Stimulated activated naive CD8-positive, alpha-beta T cell treated with anti-CD3 and anti-CD28 coated beads, Interleukin-15, Interleukin-2, amounts not matched to agents 100 ng/mL and 50 ng/mL, for 24 hours (primary cell): ENCODE data around the gene CKB.
"Not testable (repeated sequence)": the region's sequence is repeated elsewhere in the genome, so short reads cannot be mapped to it uniquely, and the experiment has no call there.

ENCODE experiments used
- H3K27ac Mint-ChIP-seq: one replicate; pipeline ENCODE4 v1.8.0; 2021; ENCODE audit warnings: mild to moderate bottlenecking, mixed read lengths
- H3K27me3 Mint-ChIP-seq: one replicate; pipeline ENCODE4 v1.8.0; 2021; ENCODE audit warnings: mixed read lengths
- H3K36me3 Mint-ChIP-seq: one replicate; pipeline ENCODE4 v1.8.0; 2021; ENCODE audit warnings: low read depth, mixed read lengths
- H3K4me1 Mint-ChIP-seq: one replicate; pipeline ENCODE4 v1.8.0; 2021; ENCODE audit warnings: low read depth, mixed read lengths
- H3K4me3 Mint-ChIP-seq: one replicate; pipeline ENCODE4 v1.8.0; 2021; ENCODE audit warnings: mild to moderate bottlenecking, mixed read lengths
- H3K9me3 Mint-ChIP-seq: one replicate; pipeline ENCODE4 v1.8.0; 2021; ENCODE audit warnings: mixed read lengths

Gene CKB

DNA sequence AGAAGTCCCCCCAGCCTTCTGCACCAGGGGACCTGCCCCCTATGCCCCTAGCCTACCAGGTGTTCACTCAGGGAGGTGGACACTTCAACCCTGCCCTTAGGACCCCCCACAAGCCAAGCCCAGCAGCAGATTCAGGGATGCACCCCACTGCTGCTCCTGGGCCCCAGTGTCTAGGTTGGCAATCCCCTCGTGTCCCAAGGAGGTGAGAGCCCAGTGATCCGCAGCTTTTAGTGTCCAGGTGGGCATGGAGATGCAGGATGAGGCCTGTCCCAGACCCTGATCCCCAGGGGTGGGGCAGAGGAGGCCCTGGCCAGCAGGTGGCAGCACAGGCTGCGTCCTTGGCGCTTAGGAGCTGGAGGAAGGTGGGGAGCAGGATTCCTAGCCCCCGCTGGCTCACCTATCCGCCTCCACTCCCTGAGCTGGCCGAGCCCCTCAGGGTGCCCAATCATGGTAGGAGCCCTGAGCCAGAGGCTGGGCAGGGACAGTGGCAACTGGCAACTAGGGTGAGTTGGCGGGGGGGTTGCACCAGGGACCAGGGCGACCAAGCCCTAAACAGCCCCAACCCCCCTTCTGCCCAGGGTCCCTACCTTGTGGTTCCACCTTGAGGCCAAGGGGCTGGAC lies 4.1 kb downstream of the CKB start:
- Mint-ChIP-seq H3K36me3 (no peaks in the 10 kb centered on the region), H3K4me1 (peaks cover 8% of the 10 kb centered on the region), H3K9me3 (no peaks in the 10 kb centered on the region), H3K4me3 (no peak overlapping the region), H3K27ac (no peak overlapping the region), H3K27me3 (peaks cover 8% of the 10 kb centered on the region)

DNA sequence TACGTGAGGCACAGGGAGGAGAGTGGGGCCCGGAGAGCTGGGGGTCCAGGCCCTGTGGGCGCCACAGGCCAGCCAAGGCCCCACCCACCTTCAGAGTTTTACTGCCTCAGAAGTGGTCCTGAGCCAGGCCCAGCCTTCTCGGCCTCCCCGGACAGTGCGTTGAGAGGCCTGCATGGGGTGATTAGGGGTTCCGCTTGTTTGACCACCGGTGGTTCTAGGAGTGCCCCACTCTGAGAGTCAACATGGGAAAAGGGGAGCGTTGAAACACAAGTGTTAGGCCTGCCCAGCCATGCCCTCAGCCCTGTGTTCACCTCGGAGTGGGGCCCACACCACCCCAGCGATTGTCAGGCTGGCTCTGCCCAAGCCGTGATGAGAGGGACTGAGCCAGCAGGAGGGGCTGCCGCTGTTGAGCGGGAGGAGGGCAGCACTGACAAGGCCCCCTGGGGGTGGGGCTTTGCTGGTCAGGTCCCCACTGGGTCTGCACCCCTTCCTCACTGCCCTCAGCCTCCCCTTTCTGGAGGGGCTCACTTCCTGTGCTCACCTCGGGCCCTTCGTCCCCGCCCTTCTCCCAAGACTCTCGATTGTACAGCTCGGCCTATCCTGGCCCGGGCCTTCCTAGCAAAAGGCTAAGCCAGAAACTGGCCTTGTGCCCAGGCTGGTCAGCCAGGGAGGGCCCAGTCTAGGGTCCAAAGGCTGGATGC lies 4.8 kb downstream of the CKB start:
- H3K27ac Mint-ChIP-seq = no peak overlapping the region
- H3K4me1 Mint-ChIP-seq = peaks cover 8% of the 10 kb centered on the region
- no peak overlapping the region for H3K4me3 Mint-ChIP-seq
- peaks cover 6% of the 10 kb centered on the region for H3K27me3 Mint-ChIP-seq
- H3K9me3 Mint-ChIP-seq = no peaks in the 10 kb centered on the region
- H3K36me3 Mint-ChIP-seq = no peaks in the 10 kb centered on the region

GRCh38 chr14:103517174-103517566 lies 5.5 kb downstream of the CKB start:
- Mint-ChIP-seq H3K4me1 (peaks cover 8% of the 10 kb centered on the region), H3K9me3 (no peaks in the 10 kb centered on the region), H3K36me3 (peaks cover 4% of the 10 kb centered on the region), H3K27me3 (peaks cover 6% of the 10 kb centered on the region), H3K4me3 (no peak overlapping the region), H3K27ac (no peak overlapping the region)

DNA sequence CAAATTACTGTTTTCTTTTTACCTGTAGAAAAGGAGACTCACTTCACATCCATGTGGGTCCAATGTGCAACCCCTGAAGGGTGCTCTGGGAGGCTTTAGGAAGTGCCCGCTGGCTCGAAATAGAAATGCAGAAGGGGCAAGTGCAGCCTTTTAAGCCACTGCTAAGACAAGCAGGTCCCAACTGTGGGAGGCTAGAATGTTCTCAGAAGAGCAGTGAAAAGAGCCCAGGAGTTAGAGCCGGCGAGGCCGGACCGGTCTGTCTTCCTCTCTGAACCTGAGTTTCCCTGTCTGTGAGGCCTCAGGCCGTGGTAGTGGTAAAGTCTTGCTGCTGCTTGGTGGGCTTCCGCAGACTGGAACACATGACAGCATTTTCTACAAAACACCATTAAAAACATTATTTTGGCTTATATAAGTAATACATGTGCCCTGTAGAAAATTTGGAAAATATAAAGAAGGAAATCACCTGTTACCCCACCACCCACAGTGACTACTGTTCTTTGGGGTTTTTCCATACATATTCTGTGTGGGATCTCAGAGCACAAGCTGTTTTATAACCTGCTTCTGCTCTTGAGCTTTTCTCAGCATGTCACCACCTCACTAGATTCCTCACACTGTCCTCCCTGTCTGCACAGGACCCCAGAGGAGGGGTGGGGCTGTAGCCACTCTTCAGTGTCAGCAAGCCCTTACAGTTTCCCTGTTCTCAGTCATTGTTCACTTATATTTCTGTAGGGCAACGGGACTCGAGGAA lies 6.0 kb downstream of the CKB start:
- Mint-ChIP-seq H3K36me3 (peaks cover 4% of the 10 kb centered on the region), H3K9me3 (no peaks in the 10 kb centered on the region), H3K27ac (no peak overlapping the region), H3K4me3 (no peak overlapping the region), H3K27me3 (peaks cover 6% of the 10 kb centered on the region), H3K4me1 (peaks cover 8% of the 10 kb centered on the region)

DNA sequence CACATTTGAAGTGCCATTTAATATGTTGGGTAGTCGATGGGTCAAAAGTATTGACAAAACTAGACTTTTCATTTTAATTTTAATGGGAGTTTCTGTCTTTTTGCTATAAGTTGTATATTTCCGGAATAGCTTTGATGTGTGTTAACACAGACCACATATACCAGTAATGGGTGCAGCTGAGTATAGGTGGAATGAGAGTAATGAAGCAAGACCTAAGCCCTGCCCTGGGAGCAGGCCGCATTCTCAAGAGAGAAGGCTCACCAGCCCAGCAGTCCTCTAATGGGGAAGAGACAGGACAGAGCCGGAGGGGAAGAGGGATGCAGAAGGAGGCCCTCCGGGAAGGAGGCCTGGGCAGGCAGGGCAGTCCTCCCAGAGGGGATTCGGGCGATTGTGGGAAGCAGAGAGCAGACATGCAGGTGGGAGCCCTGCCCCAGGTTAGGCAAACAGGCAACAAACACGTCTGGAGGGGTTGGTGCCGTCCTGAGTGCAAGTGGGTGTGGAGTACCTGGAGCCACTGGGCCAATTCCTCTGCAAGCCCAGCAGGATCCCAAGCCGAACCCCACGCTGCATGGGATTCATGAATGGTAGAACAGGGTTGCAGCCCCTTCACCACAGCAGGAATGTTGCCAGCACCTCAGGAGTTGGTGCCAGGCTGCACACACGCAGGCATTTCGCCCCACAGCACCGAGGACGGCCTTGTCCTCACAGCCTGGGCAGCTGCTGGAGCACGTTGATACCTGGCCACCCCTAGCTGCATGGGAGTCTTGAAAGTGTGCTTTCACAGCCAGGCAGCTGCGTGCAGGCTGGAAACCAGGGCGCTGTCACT lies 7.8 kb downstream of the CKB start:
- H3K36me3 Mint-ChIP-seq = peaks cover 13% of the 10 kb centered on the region
- H3K9me3 Mint-ChIP-seq = no peaks in the 10 kb centered on the region
- H3K4me3 Mint-ChIP-seq = no peak overlapping the region
- H3K27me3 Mint-ChIP-seq = peaks cover 2% of the 10 kb centered on the region
- H3K27ac Mint-ChIP-seq = no peak overlapping the region
- peaks cover 8% of the 10 kb centered on the region for H3K4me1 Mint-ChIP-seq

GRCh38 chr14:103512701-103513611 lies 9.7 kb downstream of the CKB start:
- peaks cover 15% of the 10 kb centered on the region for H3K36me3 Mint-ChIP-seq
- H3K27ac Mint-ChIP-seq = no peak overlapping the region
- H3K4me1 Mint-ChIP-seq = no peaks in the 10 kb centered on the region
- no peak overlapping the region for H3K4me3 Mint-ChIP-seq
- H3K9me3 Mint-ChIP-seq = no peaks in the 10 kb centered on the region
- H3K27me3 Mint-ChIP-seq = no peaks in the 10 kb centered on the region

DNA sequence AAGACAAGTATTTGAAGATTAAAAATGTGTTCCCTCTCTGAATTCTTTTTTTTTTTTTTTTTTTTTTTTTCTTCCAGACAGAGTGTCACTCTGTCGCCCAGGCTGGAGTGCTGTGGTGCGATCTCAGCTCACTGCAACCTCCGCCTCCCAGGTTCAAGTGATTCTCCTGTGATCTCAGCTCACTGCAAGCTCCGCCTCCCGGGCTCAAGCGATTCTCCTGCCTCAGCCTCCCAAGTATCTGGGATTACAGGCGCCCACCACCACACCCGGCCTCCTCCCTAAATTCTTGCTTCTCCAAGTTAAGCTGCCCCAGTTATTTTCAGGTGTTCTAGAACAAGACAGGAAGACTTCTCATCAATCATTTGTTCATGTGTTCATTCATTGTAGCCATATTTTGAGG lies 10.4 kb downstream of the CKB start:
- peaks cover 23% of the 10 kb centered on the region for H3K36me3 Mint-ChIP-seq
- not testable (repeated sequence) for H3K9me3 Mint-ChIP-seq, H3K27me3 Mint-ChIP-seq, H3K4me3 Mint-ChIP-seq, H3K27ac Mint-ChIP-seq, H3K4me1 Mint-ChIP-seq

- Mint-ChIP-seq H3K4me1 (no peaks in the 10 kb centered on the region), H3K9me3 (no peaks in the 10 kb centered on the region), H3K27me3 (no peaks in the 10 kb centered on the region), H3K27ac (peak overlapping the region; percentile 52), H3K36me3 (peaks cover 23% of the 10 kb centered on the region), H3K4me3 (no peak overlapping the region)
Observed at GRCh38 chr14:103510724-103511693, 11.6 kb downstream of the CKB start.

GRCh38 chr14:103509864-103510723 lies 12.5 kb downstream of the CKB start:
- H3K9me3 Mint-ChIP-seq = no peaks in the 10 kb centered on the region
- H3K4me3 Mint-ChIP-seq = no peak overlapping the region
- H3K27ac Mint-ChIP-seq = no peak overlapping the region
- no peaks in the 10 kb centered on the region for H3K27me3 Mint-ChIP-seq
- H3K4me1 Mint-ChIP-seq = no peaks in the 10 kb centered on the region
- H3K36me3 Mint-ChIP-seq = peaks cover 28% of the 10 kb centered on the region

- Mint-ChIP-seq H3K4me3 (no peak overlapping the region), H3K27me3 (no peaks in the 10 kb centered on the region), H3K9me3 (no peaks in the 10 kb centered on the region), H3K36me3 (peaks cover 39% of the 10 kb centered on the region), H3K4me1 (no peaks in the 10 kb centered on the region), H3K27ac (no peak overlapping the region)
Observed at GRCh38 chr14:103508521-103509329, 13.9 kb downstream of the CKB start.

DNA sequence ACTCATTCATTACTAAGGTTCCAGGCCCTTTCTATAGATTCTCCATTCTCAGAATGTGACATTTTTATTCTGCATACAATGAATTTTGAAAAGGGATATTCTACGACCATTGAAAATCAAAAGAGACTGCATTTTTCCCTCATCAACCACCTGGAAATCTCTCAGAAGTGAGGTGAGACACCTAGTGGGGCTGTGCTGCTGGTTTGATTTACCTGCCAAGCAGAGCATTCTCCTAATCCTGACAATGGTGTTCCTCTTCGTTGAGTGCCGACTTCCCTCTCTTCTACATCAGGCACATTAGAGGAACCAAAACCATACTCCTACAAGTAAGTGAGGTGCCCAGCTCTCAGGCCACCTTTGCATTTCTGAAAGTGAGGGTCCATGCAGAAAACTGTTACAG lies 14.9 kb downstream of the CKB start:
- H3K4me3 Mint-ChIP-seq = no peak overlapping the region

GRCh38 chr14:103504991-103505565 lies 17.6 kb downstream of the CKB start:
- no peaks in the 10 kb centered on the region for H3K27me3 Mint-ChIP-seq
- H3K9me3 Mint-ChIP-seq = no peaks in the 10 kb centered on the region
- H3K36me3 Mint-ChIP-seq = peaks cover 60% of the 10 kb centered on the region
- peaks cover 3% of the 10 kb centered on the region for H3K4me1 Mint-ChIP-seq
- peak overlapping the region; percentile 36 for H3K27ac Mint-ChIP-seq
- no peak overlapping the region for H3K4me3 Mint-ChIP-seq

More for the DNA sequence above, 14.9 kb downstream of the CKB start:
- Mint-ChIP-seq H3K9me3 (no peaks in the 10 kb centered on the region), H3K4me1 (no peaks in the 10 kb centered on the region), H3K27ac (no peak overlapping the region), H3K36me3 (peaks cover 49% of the 10 kb centered on the region), H3K27me3 (no peaks in the 10 kb centered on the region)
